NB4 (cell line): ENCODE data around the gene FOXD4L6.
"Not testable (repeated sequence)": the region's sequence is repeated elsewhere in the genome, so short reads cannot be mapped to it uniquely, and the experiment has no call there.

Experiments used
- MYC ChIP-seq: IDR thresholded peaks from 2 replicates; pipeline ENCODE4 v1.6.1; 2011; ENCODE audit warnings: low read depth, low read length
- POLR2A ChIP-seq: IDR thresholded peaks from 2 replicates; pipeline ENCODE4 v1.6.1; 2011; ENCODE audit warnings: mild to moderate bottlenecking; ENCODE audit not compliant: insufficient read length; ENCODE audit errors: extremely low read depth
- TF ChIP-seq, protein P1 (sequence below): IDR thresholded peaks from one replicate; pipeline ENCODE4 v1.5.1; 2012; ENCODE audit warnings: low read depth, low read length
- TF ChIP-seq, protein P2 (sequence below): IDR thresholded peaks from 2 replicates; pipeline ENCODE4 v1.6.1; 2011; ENCODE audit warnings: low read depth, low read length

DNA sequence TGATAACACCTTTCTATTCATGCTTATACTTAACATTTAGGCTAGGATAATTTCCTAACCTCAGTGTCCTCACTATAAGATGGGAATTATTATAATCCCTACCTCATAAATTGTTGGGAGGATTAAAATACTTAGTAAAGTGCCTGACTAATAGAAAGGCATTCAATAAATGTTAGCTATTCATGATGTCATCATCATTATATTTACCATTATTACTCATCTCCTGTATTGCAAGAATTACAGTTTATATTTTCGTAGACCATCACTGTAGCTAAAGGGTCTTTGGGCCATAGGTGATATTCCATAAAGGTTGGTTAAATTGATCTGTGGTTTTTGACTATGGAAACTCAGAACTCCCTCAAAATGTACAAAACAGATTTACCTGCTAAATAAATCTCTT, 50.9 kb downstream of the FOXD4L6 start:
- TF ChIP-seq POLR2A, MYC: not testable (repeated sequence)
- TF ChIP-seq, protein P1, sequence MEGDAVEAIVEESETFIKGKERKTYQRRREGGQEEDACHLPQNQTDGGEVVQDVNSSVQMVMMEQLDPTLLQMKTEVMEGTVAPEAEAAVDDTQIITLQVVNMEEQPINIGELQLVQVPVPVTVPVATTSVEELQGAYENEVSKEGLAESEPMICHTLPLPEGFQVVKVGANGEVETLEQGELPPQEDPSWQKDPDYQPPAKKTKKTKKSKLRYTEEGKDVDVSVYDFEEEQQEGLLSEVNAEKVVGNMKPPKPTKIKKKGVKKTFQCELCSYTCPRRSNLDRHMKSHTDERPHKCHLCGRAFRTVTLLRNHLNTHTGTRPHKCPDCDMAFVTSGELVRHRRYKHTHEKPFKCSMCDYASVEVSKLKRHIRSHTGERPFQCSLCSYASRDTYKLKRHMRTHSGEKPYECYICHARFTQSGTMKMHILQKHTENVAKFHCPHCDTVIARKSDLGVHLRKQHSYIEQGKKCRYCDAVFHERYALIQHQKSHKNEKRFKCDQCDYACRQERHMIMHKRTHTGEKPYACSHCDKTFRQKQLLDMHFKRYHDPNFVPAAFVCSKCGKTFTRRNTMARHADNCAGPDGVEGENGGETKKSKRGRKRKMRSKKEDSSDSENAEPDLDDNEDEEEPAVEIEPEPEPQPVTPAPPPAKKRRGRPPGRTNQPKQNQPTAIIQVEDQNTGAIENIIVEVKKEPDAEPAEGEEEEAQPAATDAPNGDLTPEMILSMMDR, result not testable (repeated sequence)
- TF ChIP-seq, protein P2, sequence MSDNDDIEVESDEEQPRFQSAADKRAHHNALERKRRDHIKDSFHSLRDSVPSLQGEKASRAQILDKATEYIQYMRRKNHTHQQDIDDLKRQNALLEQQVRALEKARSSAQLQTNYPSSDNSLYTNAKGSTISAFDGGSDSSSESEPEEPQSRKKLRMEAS, result not testable (repeated sequence)
